ACC112 (cell line): ENCODE data around the gene DMRTC2.

Source experiments
- H2AFZ ChIP-seq: fragments of 200-600 bp; sonication (generic); one replicate; pipeline ENCODE4 v1.6.0; 2017; ENCODE audit warnings: antibody characterized with exemption, low read length; ENCODE audit not compliant: unreplicated experiment
- H3K27ac ChIP-seq: fragments of 200-600 bp; sonication (generic); 2 replicates; pipeline ENCODE4 v1.5.1; 2014; ENCODE audit warnings: low read depth, mild to moderate bottlenecking, antibody characterized with exemption, low read length, moderate library complexity
- H3K27me3 ChIP-seq: fragments of 200-600 bp; sonication (generic); 2 replicates; pipeline ENCODE4 v1.6.1; 2014; ENCODE audit warnings: mild to moderate bottlenecking, antibody characterized with exemption, low read length, moderate library complexity, mixed read lengths; ENCODE audit not compliant: insufficient read depth
- H3K36me3 ChIP-seq: fragments of 200-600 bp; sonication (generic); 2 replicates; pipeline ENCODE4 v1.6.1; 2016; ENCODE audit warnings: mild to moderate bottlenecking, antibody characterized with exemption, low read length, moderate library complexity, mixed read lengths; ENCODE audit not compliant: insufficient read depth
- H3K4me1 ChIP-seq: fragments of 200-600 bp; sonication (generic); one replicate; pipeline ENCODE4 v1.6.1; 2016; ENCODE audit warnings: low read length, mixed read lengths; ENCODE audit not compliant: insufficient read depth, unreplicated experiment, control insufficient read depth
- H3K4me3 ChIP-seq: fragments of 200-600 bp; sonication (generic); 2 replicates; pipeline ENCODE4 v1.5.1; 2014; ENCODE audit warnings: mild to moderate bottlenecking, low read depth, low read length
- H3K79me2 ChIP-seq: fragments of 200-600 bp; sonication (generic); one replicate; pipeline ENCODE4 v1.6.0; 2016; ENCODE audit warnings: low read length; ENCODE audit not compliant: control insufficient read depth, unreplicated experiment, insufficient read depth

DMRTC2 gene

GRCh38 chr19:41880329-41880708 lies 35.5 kb downstream of the DMRTC2 start:
- H3K4me1 ChIP-seq, result peaks cover 4% of the 10 kb centered on the region
- no peak overlapping the region for H3K27ac ChIP-seq
- H2AFZ ChIP-seq, result no peak overlapping the region
- H3K27me3 ChIP-seq, result no peaks in the 10 kb centered on the region
- peaks cover 9% of the 10 kb centered on the region for H3K79me2 ChIP-seq
- H3K4me3 ChIP-seq, result no peak overlapping the region
- H3K36me3 ChIP-seq, result no peaks in the 10 kb centered on the region

GRCh38 chr19:41882568-41883462 lies 38.0 kb downstream of the DMRTC2 start, which contains the start of gene ARHGEF1:
ARHGEF1 (plus strand) TSS chr19:41883184; CDS start chr19:41888083, 4,899 bp downstream.
- peaks cover 14% of the 10 kb centered on the region for H3K4me1 ChIP-seq
- H3K27me3 ChIP-seq, result no peaks in the 10 kb centered on the region
- H3K4me3 ChIP-seq, result peak within 1 kb of the TSS; percentile 86
- H3K36me3 ChIP-seq, result no peaks in the 10 kb centered on the region
- peaks cover 30% of the 10 kb centered on the region for H3K79me2 ChIP-seq
- peak within 1 kb of the TSS; percentile 84 for H2AFZ ChIP-seq
- H3K27ac ChIP-seq, result no peak within 1 kb of the TSS

DNA sequence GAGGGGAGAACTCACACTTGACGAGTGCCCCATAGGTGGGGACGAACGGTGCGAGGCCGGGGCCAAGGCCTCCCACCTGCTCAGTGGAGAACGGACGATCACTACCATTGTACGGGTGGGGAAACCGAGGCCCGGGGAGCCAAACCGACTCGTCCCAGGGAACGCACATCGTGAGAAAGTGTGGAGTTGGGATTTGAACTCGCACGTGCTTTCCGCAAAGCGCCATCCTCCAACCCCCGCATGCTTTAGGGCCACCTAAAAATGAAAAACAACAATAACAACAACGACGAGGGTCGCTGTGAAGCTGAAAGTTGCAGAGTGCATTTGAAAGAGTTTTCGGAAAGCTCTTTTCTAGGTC lies 38.6 kb downstream of the DMRTC2 start:
- Histone ChIP-seq H3K27me3 (no peaks in the 10 kb centered on the region), H3K4me1 (peaks cover 14% of the 10 kb centered on the region), H2AFZ (peak overlapping the region; percentile 84), H3K27ac (no peak overlapping the region), H3K79me2 (peaks cover 30% of the 10 kb centered on the region), H3K36me3 (no peaks in the 10 kb centered on the region), H3K4me3 (peak overlapping the region; percentile 86)

GRCh38 chr19:41883821-41884733 lies 39.2 kb downstream of the DMRTC2 start:
- Histone ChIP-seq H3K79me2 (peaks cover 30% of the 10 kb centered on the region), H2AFZ (peak overlapping the region; percentile 84), H3K4me1 (peaks cover 14% of the 10 kb centered on the region), H3K4me3 (peak overlapping the region; percentile 95), H3K27me3 (no peaks in the 10 kb centered on the region), H3K36me3 (no peaks in the 10 kb centered on the region), H3K27ac (0 out of 2 replicates have a peak overlapping the region, but pooled peaks have one; percentile 9)

GRCh38 chr19:41886761-41887710 lies 42.2 kb downstream of the DMRTC2 start:
- no peak overlapping the region for H2AFZ ChIP-seq
- H3K27me3 ChIP-seq, result no peaks in the 10 kb centered on the region
- H3K79me2 ChIP-seq, result peaks cover 30% of the 10 kb centered on the region
- no peaks in the 10 kb centered on the region for H3K36me3 ChIP-seq
- H3K27ac ChIP-seq, result no peak overlapping the region
- no peak overlapping the region for H3K4me3 ChIP-seq
- H3K4me1 ChIP-seq, result peaks cover 14% of the 10 kb centered on the region

DNA sequence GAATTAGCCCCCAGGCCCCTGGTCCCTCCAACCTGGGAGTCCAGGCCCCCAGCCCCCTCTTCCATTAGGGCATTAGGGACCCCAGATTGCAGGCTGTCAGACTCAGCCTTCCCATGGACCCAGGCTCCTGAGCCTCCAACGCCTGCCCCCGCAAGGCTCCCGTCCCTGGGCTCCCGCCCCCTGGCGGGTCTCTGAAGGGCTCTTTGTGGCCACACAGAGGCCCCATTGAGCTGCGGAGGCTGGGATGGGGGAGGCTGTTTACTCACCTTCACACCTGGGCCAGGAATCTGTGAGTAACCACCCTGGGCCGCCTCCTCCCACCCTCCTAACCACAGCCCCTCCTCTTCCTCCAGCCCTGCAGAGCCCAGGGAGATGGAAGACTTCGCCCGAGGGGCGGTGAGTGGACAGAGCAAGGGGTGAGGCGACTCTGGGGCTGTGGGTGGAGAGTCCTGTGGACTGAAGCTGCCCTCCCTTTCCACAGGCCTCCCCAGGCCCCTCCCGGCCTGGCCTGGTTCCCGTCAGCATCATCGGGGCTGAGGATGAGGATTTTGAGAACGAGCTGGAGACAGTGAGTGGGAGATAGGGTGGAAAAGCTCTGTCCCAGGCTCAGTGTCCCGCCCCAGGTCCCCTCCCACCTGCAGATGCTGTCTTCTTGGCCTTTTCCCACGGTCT lies 43.0 kb downstream of the DMRTC2 start:
- Histone ChIP-seq H3K27ac (no peak overlapping the region), H3K27me3 (no peaks in the 10 kb centered on the region), H2AFZ (no peak overlapping the region), H3K4me3 (no peak overlapping the region), H3K4me1 (peaks cover 14% of the 10 kb centered on the region), H3K79me2 (peaks cover 30% of the 10 kb centered on the region), H3K36me3 (no peaks in the 10 kb centered on the region)

GRCh38 chr19:41888926-41889325 lies 44.1 kb downstream of the DMRTC2 start:
- Histone ChIP-seq H3K79me2 (peaks cover 30% of the 10 kb centered on the region), H3K27me3 (no peaks in the 10 kb centered on the region), H3K27ac (no peak overlapping the region), H3K4me3 (no peak overlapping the region), H3K36me3 (no peaks in the 10 kb centered on the region), H2AFZ (no peak overlapping the region), H3K4me1 (peaks cover 14% of the 10 kb centered on the region)

GRCh38 chr19:41889896-41890295 lies 45.1 kb downstream of the DMRTC2 start:
- H3K27ac ChIP-seq, result no peak overlapping the region

DNA sequence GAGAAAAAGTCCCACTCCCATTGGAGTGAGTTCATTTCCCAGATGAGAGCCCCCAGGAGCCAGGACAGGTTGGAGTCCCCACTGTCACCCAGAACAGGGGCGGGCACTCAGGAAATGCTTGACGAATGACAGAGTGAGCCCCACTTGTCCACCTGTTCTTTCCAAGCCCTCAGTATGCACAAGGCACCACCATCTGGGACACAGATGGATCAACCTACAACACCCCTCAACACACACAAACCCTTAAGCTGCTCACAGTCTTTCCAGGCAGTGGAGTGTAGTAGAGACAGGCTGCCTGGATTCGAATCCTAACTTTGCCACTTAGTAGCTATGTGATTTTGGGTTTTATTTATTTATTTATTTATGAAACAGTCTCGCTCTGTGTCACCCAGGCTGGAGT lies 46.1 kb downstream of the DMRTC2 start:
- peaks cover 16% of the 10 kb centered on the region for H3K79me2 ChIP-seq
- peaks cover 10% of the 10 kb centered on the region for H3K4me1 ChIP-seq
- H3K36me3 ChIP-seq, result no peaks in the 10 kb centered on the region

More at GRCh38 chr19:41889896-41890295, 45.1 kb downstream of the DMRTC2 start:
- Histone ChIP-seq H3K4me1 (peaks cover 13% of the 10 kb centered on the region), H3K79me2 (peaks cover 24% of the 10 kb centered on the region), H3K27me3 (no peaks in the 10 kb centered on the region), H2AFZ (no peak overlapping the region), H3K36me3 (no peaks in the 10 kb centered on the region), H3K4me3 (no peak overlapping the region)

More for the DNA sequence above, 46.1 kb downstream of the DMRTC2 start:
- Histone ChIP-seq H3K4me3 (no peak overlapping the region), H2AFZ (no peak overlapping the region), H3K27me3 (no peaks in the 10 kb centered on the region), H3K27ac (no peak overlapping the region)
